H1 (cell line): ENCODE results near the gene LRCH3. TPM values are rescaled to one million over a fixed set of nuclear protein-coding genes. Genes with fewer than 3 reads are reported as not detected.

Experiments used
- CTCF ChIA-PET: fragments of 300-600 bp; sonication (Branson Sonifier 250); formaldehyde crosslinking; loops from one replicate; lab custom pipeline; 2021; ENCODE audit not compliant: partially characterized antibody; lab: Charles Lee
- POLR2A ChIA-PET: fragments of 300-600 bp; sonication (Branson Sonifier 250); formaldehyde crosslinking; loops from one replicate; lab custom pipeline; 2021; ENCODE audit warnings: inconsistent platforms; ENCODE audit not compliant: partially characterized antibody; lab: Charles Lee
- DNase-seq, 2 experiments: peaks; one replicate each; pipeline versions ENCODE4 v3.0.0 to v3.0.0-alpha.2; 2010 to 2022; ENCODE audit warnings: low spot score in 2 of 2, low read depth in 1 of 2, mixed read lengths in 1 of 2
- FAIRE-seq: peaks from 2 replicates; lab custom pipeline; 2011; peaks lifted over from hg19 to GRCh38; lab: Jason Lieb, UNC
- H2AFZ ChIP-seq: 2 replicates; pipeline ENCODE4 v1.8.1; 2012; ENCODE audit warnings: low read length, inconsistent platforms
- H2AK5ac ChIP-seq: 2 replicates; pipeline ENCODE4 v1.6.1; 2013; ENCODE audit warnings: low read depth, low read length
- H2BK120ac ChIP-seq: replicated peaks from 2 replicates; pipeline ENCODE3; 2013; ENCODE audit warnings: low read depth, low read length, inconsistent platforms
- H2BK12ac ChIP-seq: 2 replicates; pipeline ENCODE4 v1.6.1; 2013; ENCODE audit warnings: low read depth, low read length
- H2BK15ac ChIP-seq: 2 replicates; pipeline ENCODE4 v1.6.1; 2013; ENCODE audit warnings: low read length
- H2BK20ac ChIP-seq: 2 replicates; pipeline ENCODE4 v1.6.1; 2013; ENCODE audit warnings: low read length
- H2BK5ac ChIP-seq: 2 replicates; pipeline ENCODE4 v1.6.1; 2013; ENCODE audit warnings: low read depth, low read length
- H3K14ac ChIP-seq: 2 replicates; pipeline ENCODE4 v1.6.1; 2013; ENCODE audit warnings: inconsistent platforms; ENCODE audit not compliant: insufficient read length
- H3K18ac ChIP-seq: 2 replicates; pipeline ENCODE4 v1.6.1; 2013; ENCODE audit warnings: low read length; ENCODE audit errors: extremely low read depth
- H3K23ac ChIP-seq: 2 replicates; pipeline ENCODE4 v1.6.1; 2013; ENCODE audit warnings: inconsistent platforms; ENCODE audit not compliant: insufficient read length
- H3K23me2 ChIP-seq: 2 replicates; pipeline ENCODE4 v1.6.1; 2013; ENCODE audit warnings: low read depth, low read length
- H3K27ac ChIP-seq: 2 replicates; pipeline ENCODE4 v1.6.1; 2011; ENCODE audit warnings: low read depth, low read length, inconsistent platforms
- H3K27me3 ChIP-seq, 4 experiments: replicated peaks in 1 of 4; 1 replicate in 1 of 4; 2 replicates in 3 of 4; pipeline versions ENCODE4 v1.6.1 to v1.8.1; 2011 to 2013; ENCODE audit warnings: low read length in 3 of 4, mild to moderate bottlenecking in 3 of 4, inconsistent platforms in 2 of 4, mixed read lengths in 2 of 4, moderate library complexity in 1 of 4; ENCODE audit not compliant: control insufficient read depth in 3 of 4, insufficient read depth in 3 of 4; ENCODE audit errors: extremely low read depth in 1 of 4
- H3K36me3 ChIP-seq, 4 experiments: 2 replicates each; pipeline versions ENCODE4 v1.6.1 to v1.8.1; 2011 to 2013; ENCODE audit warnings: mild to moderate bottlenecking in 4 of 4, low read length in 3 of 4, moderate library complexity in 2 of 4, control low read depth in 1 of 4, inconsistent platforms in 1 of 4; ENCODE audit not compliant: insufficient read depth in 4 of 4, control insufficient read depth in 2 of 4
- H3K4ac ChIP-seq: replicated peaks from 2 replicates; pipeline ENCODE3; 2013; ENCODE audit warnings: low read length, low read depth, mixed read lengths, inconsistent platforms; ENCODE audit not compliant: insufficient read length
- H3K4me1 ChIP-seq, 4 experiments: replicated peaks in 1 of 4; 1 replicate in 1 of 4; 2 replicates in 3 of 4; pipeline versions ENCODE4 v1.6.1 to v1.8.1; 2011 to 2013; ENCODE audit warnings: low read length in 3 of 4, inconsistent platforms in 2 of 4, mixed read lengths in 1 of 4; ENCODE audit not compliant: insufficient read depth in 4 of 4, control insufficient read depth in 3 of 4
- H3K4me2 ChIP-seq, 2 experiments: 2 replicates each; pipeline versions ENCODE4 v1.6.1 to v1.8.1; 2011 to 2013; ENCODE audit warnings: low read depth in 2 of 2, low read length in 2 of 2, control low read depth in 1 of 2, inconsistent platforms in 1 of 2, mild to moderate bottlenecking in 1 of 2; ENCODE audit not compliant: insufficient read depth in 1 of 2
- H3K4me3 ChIP-seq, 4 experiments: fragments of 200-600, 300-600 bp in 1 of 4; sonication (generic), shearing (Covaris generic), sonication (Bioruptor Twin) in 1 of 4; 2 replicates each; pipeline versions ENCODE4 v1.5.1 to v1.8.1; 2011 to 2016; ENCODE audit warnings: low read length in 4 of 4, low read depth in 3 of 4, control low read depth in 2 of 4, inconsistent platforms in 2 of 4, mild to moderate bottlenecking in 2 of 4, mixed read lengths in 1 of 4, moderate library complexity in 1 of 4; ENCODE audit not compliant: insufficient read depth in 2 of 4; ENCODE audit errors: extremely low read depth in 1 of 4
- H3K56ac ChIP-seq: replicated peaks from 2 replicates; pipeline ENCODE3; 2013; ENCODE audit warnings: low read depth, mild to moderate bottlenecking, mixed read lengths, low read length, inconsistent platforms; ENCODE audit not compliant: insufficient read length
- H3K79me1 ChIP-seq: 2 replicates; pipeline ENCODE4 v1.6.1; 2013; ENCODE audit warnings: low read depth, low read length, control low read depth
- H3K79me2 ChIP-seq, 2 experiments: 2 replicates each; pipeline versions ENCODE4 v1.6.1 to v1.8.1; 2012 to 2013; ENCODE audit warnings: low read length in 2 of 2, mild to moderate bottlenecking in 2 of 2, inconsistent platforms in 1 of 2; ENCODE audit not compliant: insufficient read depth in 2 of 2, control insufficient read depth in 1 of 2
- H3K9ac ChIP-seq, 4 experiments: replicated peaks in 1 of 4; 1 replicate in 1 of 4; 2 replicates in 3 of 4; pipeline versions ENCODE4 v1.6.1 to v1.8.1; 2011 to 2013; ENCODE audit warnings: low read depth in 3 of 4, low read length in 3 of 4, control low read depth in 2 of 4, mild to moderate bottlenecking in 2 of 4, moderate library complexity in 2 of 4, inconsistent platforms in 1 of 4; ENCODE audit errors: extremely low read depth in 1 of 4
- H3K9me3 ChIP-seq, 2 experiments: 2 replicates each; pipeline versions ENCODE4 v1.6.1 to v1.8.1; 2012 to 2013; ENCODE audit warnings: mild to moderate bottlenecking in 2 of 2, moderate library complexity in 2 of 2, control low read depth in 1 of 2, inconsistent platforms in 1 of 2, low read depth in 1 of 2, low read length in 1 of 2, mixed read lengths in 1 of 2; ENCODE audit not compliant: insufficient read depth in 2 of 2
- H4K20me1 ChIP-seq, 2 experiments: replicated peaks in 1 of 2; 2 replicates each; pipeline versions ENCODE3 to v1.8.1; 2011 to 2013; ENCODE audit warnings: inconsistent platforms in 2 of 2, low read length in 2 of 2, mild to moderate bottlenecking in 1 of 2; ENCODE audit not compliant: insufficient read depth in 2 of 2, control insufficient read depth in 1 of 2
- H4K5ac ChIP-seq: 2 replicates; pipeline ENCODE4 v1.6.1; 2013; ENCODE audit warnings: low read length, low read depth, mixed read lengths, inconsistent platforms; ENCODE audit not compliant: insufficient read length
- H4K8ac ChIP-seq: 2 replicates; pipeline ENCODE4 v1.8.0; 2013; ENCODE audit warnings: mild to moderate bottlenecking, moderate library complexity, low read length, inconsistent platforms; ENCODE audit not compliant: insufficient read depth; ENCODE audit errors: extremely low read depth
- H4K91ac ChIP-seq: replicated peaks from 2 replicates; pipeline ENCODE3; 2013; ENCODE audit warnings: low read length, mixed read lengths, inconsistent platforms; ENCODE audit not compliant: insufficient read length
- ASH2L ChIP-seq: fragments of 200-600, 300-600 bp; sonication (generic); IDR thresholded peaks from one replicate; pipeline ENCODE4 v1.7.1; 2017; ENCODE audit warnings: low read length
- BACH1 ChIP-seq: IDR thresholded peaks from 2 replicates; pipeline ENCODE4 v1.6.1; 2012; ENCODE audit warnings: low read length, improper control_type of control experiment
- WGBS, 2 experiments: shearing (Covaris generic) in 1 of 2; methylation state at CpG; one replicate each; pipeline versions ENCODE4 v1.1.6 to v1.1.7; 2013 to 2015; ENCODE audit warnings: low lambda C conversion rate in 2 of 2, mixed read lengths in 2 of 2, inconsistent platforms in 1 of 2, low coverage in 1 of 2, missing lambda C conversion rate in 1 of 2; ENCODE audit not compliant: insufficient replicate concordance in 2 of 2, insufficient coverage in 1 of 2, insufficient read length in 1 of 2; ENCODE audit errors: extremely low coverage in 1 of 2, missing lambda C conversion rate in 1 of 2; 5-methylcytosine and 5-hydroxymethylcytosine counted together
- polyA plus RNA-seq, 7 experiments: library from polyadenylated mRNA; depleted of rRNA in 3 of 7; stranded (reverse) in 5 of 7; unstranded in 2 of 7; fragments of >200 nt in 5 of 7; fragments of 200-250 nt in 2 of 7; gene quantifications; 1 replicate in 5 of 7; 2 replicates in 1 of 7; 4 replicates in 1 of 7; pipeline versions ENCODE4 v1.2.1 to v1.2.3, GENCODE V29; 2011 to 2013; ENCODE audit warnings: missing spikeins in 2 of 7, mixed read lengths in 2 of 7
- total RNA-seq: library from RNA; stranded (reverse); fragmentation: NEBNext Ultra II Directional; extraction: Animal tissue kit (Norgen Biotek cat#: 25700); gene quantifications from 2 replicates; pipeline ENCODE4 v1.2.1, GENCODE V29; 2021

Gene LRCH3
- total and polyA plus RNA-seq, 2 of the 8 experiments (the other 6 are each of a cell fraction or from before 2014, with no cell fraction given) = 58.4 to 66.0 TPM

DNA sequence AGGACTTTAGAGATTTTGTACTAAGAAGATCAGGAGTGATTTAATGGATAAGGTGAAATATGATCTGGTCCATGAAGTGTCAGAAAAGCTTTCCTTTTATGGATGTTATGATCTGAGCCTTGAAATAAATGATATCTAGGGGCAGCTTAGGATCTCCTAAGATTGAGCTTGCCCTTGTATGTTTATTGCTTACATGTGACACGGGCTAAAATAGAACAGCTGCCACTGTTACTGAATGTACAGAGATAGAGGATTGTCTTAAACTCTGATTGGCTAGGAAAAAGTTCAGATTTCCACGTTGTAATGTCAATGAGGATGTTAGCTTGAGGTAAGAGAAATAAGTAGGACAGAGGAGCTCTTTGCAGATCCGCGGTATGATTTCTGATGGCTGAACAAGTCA, 32.5 kb upstream of the LRCH3 start:
- no peak overlapping the region for H4K5ac ChIP-seq
- no peaks in the 10 kb centered on the region for H4K20me1 ChIP-seq
- no peaks in the 10 kb centered on the region for H3K4me1 ChIP-seq
- no peak overlapping the region for H4K8ac ChIP-seq
- no peak overlapping the region for H2BK15ac ChIP-seq
- H3K4ac ChIP-seq = no peak overlapping the region
- no peaks in the 10 kb centered on the region for H3K36me3 ChIP-seq
- H3K4me2 ChIP-seq = no peak overlapping the region
- no peak overlapping the region for H3K23ac ChIP-seq
- FAIRE-seq = no peak
- no peaks in the 10 kb centered on the region; the same call in 1 of the 2 replicates for H3K79me1 ChIP-seq
- H2BK5ac ChIP-seq = no peak overlapping the region
- H2AFZ ChIP-seq = no peak overlapping the region
- H3K27ac ChIP-seq = no peak overlapping the region
- H3K27me3 ChIP-seq = no peaks in the 10 kb centered on the region
- H4K91ac ChIP-seq = no peak overlapping the region
- H3K56ac ChIP-seq = no peak overlapping the region
- CTCF ChIA-PET = interaction anchor here (0.7 to 1.0 kb wide), 2 partner anchors 18 to 43 kb away, joined by 3 read pairs; no protein-coding TSS in a partner anchor
- no peak for TF ChIP-seq BACH1
- TF ChIP-seq ASH2L = no peak
- H3K4me3 ChIP-seq = no peak overlapping the region
- DNase-seq = no peak
- H3K9ac ChIP-seq = no peak overlapping the region
- H3K23me2 ChIP-seq = peaks cover 3% of the 10 kb centered on the region; the same call in 1 of the 2 replicates
- no peak overlapping the region for H3K14ac ChIP-seq
- no peak overlapping the region for H2BK20ac ChIP-seq
- no peak overlapping the region for H2BK120ac ChIP-seq
- no peaks in the 10 kb centered on the region for H3K79me2 ChIP-seq
- H3K9me3 ChIP-seq = 0 out of 4 replicates have a peak, but pooled peaks cover 3 to 5% of the 10 kb centered on the region in 2 experiments
- WGBS, 2 experiments = 97% methylated on average over 4 of the region's 4 CpGs; no CpG with 5 or more reads in 1 of the 2 experiments
- H3K18ac ChIP-seq = no peak overlapping the region
- POLR2A ChIA-PET = no interaction called here
- H2BK12ac ChIP-seq = no peak overlapping the region
- no peak overlapping the region for H2AK5ac ChIP-seq
